Spleen (tissue), 13 donors: ENCODE measurements around the gene APOE. TPM values are rescaled to one million over a fixed set of nuclear protein-coding genes. Genes with fewer than 3 reads are reported as not detected.
"Not testable (repeated sequence)": the region's sequence is repeated elsewhere in the genome, so short reads cannot be mapped to it uniquely, and the experiment has no call there.

Source experiments
- DNase-seq: peaks from one replicate; pipeline ENCODE4 v3.0.0-alpha.2; 2020
- H3K27ac ChIP-seq, 8 donors: fragments of 200-600 bp; sonication (generic) in 7 of 8; 1 replicate in 4 of 8; 2 replicates in 4 of 8; pipeline versions ENCODE4 v1.5.0 to v1.8.0; 2016 to 2021; ENCODE audit warnings: inconsistent platforms in 4 of 8, mild to moderate bottlenecking in 4 of 8, moderate library complexity in 1 of 8
- H3K27me3 ChIP-seq, 7 donors: fragments of 200-600 bp; sonication (generic) in 6 of 7; replicated peaks in 1 of 7; 1 replicate in 4 of 7; 2 replicates in 3 of 7; pipeline versions ENCODE4 v1.5.0 to v1.8.0; 2016 to 2021; ENCODE audit warnings: inconsistent platforms in 3 of 7, mild to moderate bottlenecking in 1 of 7
- H3K36me3 ChIP-seq, 6 donors: fragments of 200-600 bp; sonication (generic) in 5 of 6; 1 replicate in 4 of 6; 2 replicates in 2 of 6; pipeline versions ENCODE4 v1.5.0 to v1.8.0; 2016 to 2021; ENCODE audit warnings: inconsistent platforms in 2 of 6
- H3K4me1 ChIP-seq, 6 donors: fragments of 200-600 bp; sonication (generic) in 5 of 6; 1 replicate in 3 of 6; 2 replicates in 3 of 6; pipeline versions ENCODE4 v1.5.0 to v1.8.0; 2016 to 2021; ENCODE audit warnings: inconsistent platforms in 3 of 6
- H3K4me3 ChIP-seq, 8 donors: fragments of 200-600 bp; sonication (generic) in 7 of 8; 1 replicate in 4 of 8; 2 replicates in 4 of 8; pipeline versions ENCODE4 v1.5.0 to v1.8.0; 2016 to 2021; ENCODE audit warnings: inconsistent platforms in 4 of 8, mild to moderate bottlenecking in 4 of 8, moderate library complexity in 2 of 8
- H3K9me3 ChIP-seq, 8 donors: fragments of 200-600 bp; sonication (generic) in 7 of 8; 1 replicate in 4 of 8; 2 replicates in 4 of 8; pipeline versions ENCODE4 v1.5.0 to v1.8.0; 2016 to 2021; ENCODE audit warnings: inconsistent platforms in 4 of 8
- CTCF ChIP-seq, 11 experiments: fragments of 200-600 bp in 7 of 11; fragments of 450-650 bp in 4 of 11; sonication (generic) in 4 of 11; IDR thresholded peaks in 8 of 11; conservative IDR thresholded peaks in 3 of 11; 1 replicate in 7 of 11; 2 replicates in 4 of 11; pipeline versions ENCODE4 v1.4.0 to v1.8.0; 2016 to 2021; ENCODE audit warnings: antibody characterized with exemption in 11 of 11, inconsistent platforms in 4 of 11, mild to moderate bottlenecking in 1 of 11
- POLR2A ChIP-seq, 3 donors: fragments of 450-650 bp; IDR thresholded peaks; one replicate each; pipeline ENCODE4 v1.5.1; 2017; ENCODE audit warnings: antibody characterized with exemption in 3 of 3, mild to moderate bottlenecking in 1 of 3
- POLR2AphosphoS5 ChIP-seq, 3 donors: sonication (generic); formaldehyde crosslinking; IDR thresholded peaks; one replicate each; pipeline ENCODE4 v1.5.1; 2017; ENCODE audit warnings: antibody characterized with exemption in 3 of 3
- WGBS, 5 donors: extraction: QIAGEN DNeasy Blood & Tissue Kit in 3 of 5; methylation state at CpG; one replicate each; pipeline versions ENCODE4 v1.1.5 to v1.1.7; 2013 to 2018; 5-methylcytosine and 5-hydroxymethylcytosine counted together
- intact Hi-C: fragments of 100-400 bp; cut with DNase I; formaldehyde crosslinking; loops from one replicate; pipeline ENCODE4 v1.15.0; 2023; ENCODE audit warnings: low total_unique reads
- long read RNA-seq, 2 donors: transcript quantifications; one replicate each; lab custom pipeline, GENCODE V29; 2026
- polyA plus RNA-seq, 3 donors: library from polyadenylated mRNA; stranded (reverse); fragments of 200-250 nt; gene quantifications; one replicate each; pipeline ENCODE4 v1.2.1, GENCODE V29; 2013
- total RNA-seq, 7 donors: library from RNA; depleted of rRNA in 3 of 7; stranded (reverse); fragments of >200 nt in 3 of 7; fragmentation: NEBNext Ultra II Directional in 4 of 7; extraction: Animal tissue kit (Norgen Biotek cat#: 25700) in 4 of 7; gene quantifications; one replicate each; pipeline versions ENCODE4 v1.1.0 to v1.2.1, GENCODE V29; 2016 to 2021
- donor health status: healthy with polysubstance abuse.
- donor health status: DM: no; HTN: no; CAD: no; lungs with moderate emphysema.
- donor health status: DM: no; HTN: no; CAD: no.
- donor health status: Bipolar disorder and iron deficiency.
- donor health status: healthy.
- donor health status: DM: no; HTN: no; CAD: no.
- donor health status: DM: yes; HTN: yes; CAD: no.

Gene APOE
- total RNA-seq (1,000 to 10,000 TPM in 1 of 7 donors, 100 to 1,000 TPM in 6; 321 to 2,099 (median 745) TPM), polyA plus RNA-seq (1,000 to 10,000 TPM in 1 of 3 donors, 100 to 1,000 TPM in 2; 198 to 1,046 (median 619) TPM)
- long read RNA-seq, donor 1, transcript APOE-203 (4 exons, 864 nt), result minor isoform, 11 of 412 reads
- long read RNA-seq, donor 1, transcript APOE-202 (3 exons, 923 nt), result minor isoform, 47 of 412 reads
- long read RNA-seq, donor 1, transcript APOE-201 (4 exons, 1,208 nt), result major isoform, 308 of 412 reads
- long read RNA-seq, donor 1, partial matches to known transcripts, result 38 of 412 reads
- long read RNA-seq, donor 1, other reads (novel, unspliced or antisense), result 5 of 412 reads
- long read RNA-seq, donor 2, transcript APOE-203 (4 exons, 864 nt), result minor isoform, 10 of 292 reads
- long read RNA-seq, donor 2, transcript APOE-202 (3 exons, 923 nt), result minor isoform, 29 of 292 reads
- long read RNA-seq, donor 2, transcript APOE-201 (4 exons, 1,208 nt), result major isoform, 209 of 292 reads
- long read RNA-seq, donor 2, partial matches to known transcripts, result 33 of 292 reads
- long read RNA-seq, donor 2, other reads (novel, unspliced or antisense), result 7 of 292 reads

GRCh38 chr19:44905437-44906160 lies at the start of gene APOE:
TSS of gene APOE (plus strand) at chr19:44905796. CDS start at chr19:44906625, 829 bp downstream.
- WGBS, 5 donors, result 2 to 8% (median 6%) methylated on average over 18 to 20 of the region's 20 CpGs
- H3K27me3 ChIP-seq, result peaks cover 0 to 34% (median 23%) of the 10 kb centered on the region in 7 donors
- intact Hi-C loops, result loop anchor here (2.0 kb wide), 1 partner anchor 45 kb away; no protein-coding TSS in a partner anchor
- DNase-seq, result no peak
- peaks cover 16 to 46% (median 32%) of the 10 kb centered on the region in 6 donors for H3K4me1 ChIP-seq
- peak within 1 kb of the TSS in 3 of 8 donors; percentile 25 to 65 (median 47) for H3K27ac ChIP-seq
- no peaks in the 10 kb centered on the region for H3K9me3 ChIP-seq
- TF ChIP-seq POLR2A (IDR thresholded peaks at IDR 0.05) (peak in 1 of 3 donors; percentile 15), POLR2AphosphoS5 (IDR thresholded peaks at IDR 0.05) (peak; percentile 72 to 77 (median 74)), CTCF (IDR thresholded peaks at IDR 0.05 in 8 of 11, conservative IDR thresholded peaks at IDR 0.05 in 3 of 11) (no peak)
- H3K36me3 ChIP-seq, result peaks cover 0 to 36% (median 28%) of the 10 kb centered on the region in 6 donors
- H3K4me3 ChIP-seq, result peak within 1 kb of the TSS in 7 of 8 donors; percentile 0 to 65 (median 22)

GRCh38 chr19:44856421-44857083 lies 49.0 kb upstream of the APOE start:
- H3K27ac ChIP-seq, result peak overlapping the region in 7 of 8 donors; percentile 19 to 84 (median 71)
- WGBS, 5 donors, result 19 to 32% (median 28%) methylated on average over 10 of the region's 10 CpGs

GRCh38 chr19:44857837-44858236 lies 47.8 kb upstream of the APOE start:
- Histone ChIP-seq H3K9me3 (no peaks in the 10 kb centered on the region), H3K27me3 (no peaks in the 10 kb centered on the region), H3K27ac (peak overlapping the region in 5 of 8 donors; percentile 71 to 84 (median 74)), H3K4me3 (no peak overlapping the region), H3K36me3 (peaks cover 0 to 44% (median 0%) of the 10 kb centered on the region in 6 donors), H3K4me1 (peaks cover 6 to 65% (median 27%) of the 10 kb centered on the region in 6 donors)
- no peak for TF ChIP-seq POLR2A (IDR thresholded peaks at IDR 0.05)
- no peak for TF ChIP-seq POLR2AphosphoS5 (IDR thresholded peaks at IDR 0.05)
- TF ChIP-seq CTCF (IDR thresholded peaks at IDR 0.05 in 8 of 11, conservative IDR thresholded peaks at IDR 0.05 in 3 of 11), result no peak
- intact Hi-C loops, result no loop called here
- WGBS, 5 donors, result 63 to 78% (median 74%) methylated on average over 4 of the region's 4 CpGs
- DNase-seq, result no peak

More at GRCh38 chr19:44856421-44857083, 49.0 kb upstream of the APOE start:
- intact Hi-C loops, result no loop called here
- Histone ChIP-seq H3K9me3 (no peaks in the 10 kb centered on the region), H3K4me3 (no peak overlapping the region), H3K27me3 (no peaks in the 10 kb centered on the region), H3K4me1 (peaks cover 6 to 76% (median 32%) of the 10 kb centered on the region in 6 donors), H3K36me3 (peaks cover 0 to 37% (median 0%) of the 10 kb centered on the region in 6 donors)
- TF ChIP-seq CTCF (IDR thresholded peaks at IDR 0.05 in 8 of 11, conservative IDR thresholded peaks at IDR 0.05 in 3 of 11) (no peak), POLR2AphosphoS5 (IDR thresholded peaks at IDR 0.05) (peak; percentile 39 to 63 (median 50)), POLR2A (IDR thresholded peaks at IDR 0.05) (no peak)
- DNase-seq, result no peak

GRCh38 chr19:44861576-44861975 lies 44.0 kb upstream of the APOE start:
- Histone ChIP-seq H3K36me3 (peaks cover 0 to 47% (median 6%) of the 10 kb centered on the region in 6 donors), H3K4me1 (peaks cover 3 to 49% (median 16%) of the 10 kb centered on the region in 6 donors)
- H3K4me3 ChIP-seq, H3K9me3 ChIP-seq, H3K27ac ChIP-seq, intact Hi-C loops, DNase-seq, H3K27me3 ChIP-seq: not testable (repeated sequence)
- 78 to 88% (median 82%) methylated on average over 3 of the region's 3 CpGs for WGBS, 5 donors
